IMR-90 (cell line): ENCODE results near the gene PSMA8. TPM values are rescaled to one million over a fixed set of nuclear protein-coding genes. Genes with fewer than 3 reads are reported as not detected.
A peak's percentile ranks its signal among the peaks of the same experiment; 100 is the strongest.

ENCODE experiments used
- ATAC-seq: fragments of 200-7000 bp; cut with Tn5 transposase; 2 replicates; pipeline ENCODE4 v1.9.1; 2020; ENCODE audit warnings: low read depth, mild to moderate bottlenecking, moderate library complexity
- BruUV-seq: library from RNA; stranded (reverse); fragments of 400-500 nt; replicated peaks from 2 replicates; lab custom pipeline; 2021; lab: Mats Ljungman, UMichigan
- CTCF ChIA-PET: fragments of 300-600 bp; formaldehyde crosslinking; extraction: SDS; loops from one replicate; lab custom pipeline; 2021; ENCODE audit warnings: antibody characterized with exemption; lab: Yijun Ruan, JAX
- POLR2A ChIA-PET: fragments of 300-600 bp; sonication (Branson Sonifier 250); formaldehyde crosslinking; loops from one replicate; lab custom pipeline; 2022; ENCODE audit warnings: antibody characterized with exemption; ENCODE audit not compliant: unreplicated experiment; lab: Charles Lee
- DNase-seq: peaks from one replicate; pipeline ENCODE4 v3.0.0; 2013
- H2AFZ ChIP-seq: replicated peaks from 2 replicates; pipeline ENCODE3; 2013; ENCODE audit warnings: low read length, mild to moderate bottlenecking; ENCODE audit not compliant: poor library complexity
- H2AK5ac ChIP-seq: 2 replicates; pipeline ENCODE4 v1.6.1; 2013; ENCODE audit warnings: low read depth, low read length, inconsistent platforms
- H2AK9ac ChIP-seq: replicated peaks from 2 replicates; pipeline ENCODE3; 2013; ENCODE audit warnings: mild to moderate bottlenecking, low read depth, low read length, moderate library complexity; ENCODE audit not compliant: poor library complexity
- H2BK120ac ChIP-seq: 2 replicates; pipeline ENCODE4 v1.6.1; 2013; ENCODE audit warnings: low read depth, low read length, inconsistent platforms
- H2BK15ac ChIP-seq: 3 replicates; pipeline ENCODE4 v1.6.1; 2013; ENCODE audit warnings: low read depth, low read length, inconsistent platforms
- H2BK20ac ChIP-seq: 2 replicates; pipeline ENCODE4 v1.6.1; 2013; ENCODE audit warnings: low read depth, mild to moderate bottlenecking, inconsistent platforms, low read length, moderate library complexity
- H2BK5ac ChIP-seq: 2 replicates; pipeline ENCODE4 v1.6.1; 2013; ENCODE audit warnings: mild to moderate bottlenecking, low read depth, low read length, inconsistent platforms; ENCODE audit not compliant: poor library complexity, severe bottlenecking
- H3K14ac ChIP-seq: replicated peaks from 2 replicates; pipeline ENCODE4 v1.6.1; 2013; ENCODE audit warnings: low read depth, low read length, inconsistent platforms
- H3K18ac ChIP-seq: 2 replicates; pipeline ENCODE4 v1.6.1; 2013; ENCODE audit warnings: low read depth, low read length, control low read depth
- H3K23ac ChIP-seq: 2 replicates; pipeline ENCODE4 v1.6.1; 2013; ENCODE audit warnings: low read depth, low read length, inconsistent platforms
- H3K27ac ChIP-seq: 2 replicates; pipeline ENCODE4 v1.5.1; 2013; ENCODE audit warnings: mild to moderate bottlenecking, control low read depth, low read length; ENCODE audit not compliant: insufficient read depth
- H3K27me3 ChIP-seq: 2 replicates; pipeline ENCODE4 v1.6.1; 2013; ENCODE audit warnings: low read length; ENCODE audit not compliant: control insufficient read depth, insufficient read depth
- H3K36me3 ChIP-seq: 2 replicates; pipeline ENCODE4 v1.6.1; 2013; ENCODE audit warnings: low read length, mixed read lengths; ENCODE audit not compliant: control insufficient read depth, insufficient read depth
- H3K4ac ChIP-seq: 2 replicates; pipeline ENCODE4 v1.6.1; 2013; ENCODE audit warnings: low read depth, low read length, inconsistent platforms
- H3K4me1 ChIP-seq: 2 replicates; pipeline ENCODE4 v1.6.1; 2013; ENCODE audit warnings: low read length, mixed read lengths; ENCODE audit not compliant: control insufficient read depth, insufficient read depth
- H3K4me2 ChIP-seq: 2 replicates; pipeline ENCODE4 v1.6.1; 2013; ENCODE audit warnings: low read depth, mild to moderate bottlenecking, control low read depth, low read length, moderate library complexity
- H3K4me3 ChIP-seq: 2 replicates; pipeline ENCODE4 v1.5.1; 2013; ENCODE audit warnings: low read depth, mild to moderate bottlenecking, control low read depth, low read length, moderate library complexity; ENCODE audit not compliant: insufficient read depth
- H3K56ac ChIP-seq: 2 replicates; pipeline ENCODE4 v1.6.1; 2013; ENCODE audit warnings: low read length, inconsistent platforms; ENCODE audit not compliant: insufficient read depth; ENCODE audit errors: extremely low read depth
- H3K79me1 ChIP-seq, 2 experiments: 2 replicates each; pipeline ENCODE4 v1.6.1; 2013; ENCODE audit warnings: low read length in 2 of 2, inconsistent platforms in 1 of 2, low read depth in 1 of 2
- H3K9ac ChIP-seq: 2 replicates; pipeline ENCODE4 v1.6.1; 2013; ENCODE audit warnings: low read depth, low read length, control low read depth
- H3K9me1 ChIP-seq: 2 replicates; pipeline ENCODE4 v1.6.1; 2013; ENCODE audit warnings: low read length, inconsistent platforms; ENCODE audit not compliant: insufficient read depth
- H3K9me3 ChIP-seq: 2 replicates; pipeline ENCODE4 v1.6.1; 2013; ENCODE audit warnings: low read length; ENCODE audit not compliant: control insufficient read depth, insufficient read depth
- H4K20me1 ChIP-seq: 2 replicates; pipeline ENCODE4 v1.6.1; 2013; ENCODE audit warnings: low read length, inconsistent platforms; ENCODE audit not compliant: insufficient read depth
- H4K5ac ChIP-seq: 2 replicates; pipeline ENCODE4 v1.6.1; 2013; ENCODE audit warnings: mild to moderate bottlenecking, low read depth, low read length, control low read depth
- H4K8ac ChIP-seq, 2 experiments: 2 replicates each; pipeline ENCODE4 v1.6.1; 2013; ENCODE audit warnings: low read depth in 2 of 2, low read length in 2 of 2, control low read depth in 1 of 2, inconsistent platforms in 1 of 2
- H4K91ac ChIP-seq: 2 replicates; pipeline ENCODE4 v1.6.1; 2013; ENCODE audit warnings: low read depth, low read length, inconsistent platforms; ENCODE audit not compliant: insufficient read depth
- BHLHE40 ChIP-seq: fragments of 150-350 bp; IDR thresholded peaks from 2 replicates; pipeline ENCODE4 v1.6.1; 2016; ENCODE audit warnings: mild to moderate bottlenecking, low read depth, low read length
- CEBPB ChIP-seq: IDR thresholded peaks from 2 replicates; pipeline ENCODE4 v1.6.1; 2012; ENCODE audit warnings: low read depth, low read length, improper control_type of control experiment
- CHD1 ChIP-seq: IDR thresholded peaks from 2 replicates; pipeline ENCODE4 v1.6.1; 2012; ENCODE audit warnings: low read depth, low read length, improper control_type of control experiment
- CTCF ChIP-seq: conservative IDR thresholded peaks from 2 replicates; pipeline ENCODE4 v1.5.1; 2012; ENCODE audit warnings: mild to moderate bottlenecking, low read depth, low read length, improper control_type of control experiment
- FOS ChIP-seq: fragments of 150-350 bp; IDR thresholded peaks from 2 replicates; pipeline ENCODE4 v1.6.1; 2016; ENCODE audit warnings: low read depth, low read length
- MAFK ChIP-seq: IDR thresholded peaks from 2 replicates; pipeline ENCODE4 v1.6.1; 2012; ENCODE audit warnings: low read depth, low read length, improper control_type of control experiment
- MAZ ChIP-seq: IDR thresholded peaks from 2 replicates; pipeline ENCODE4 v1.6.1; 2012; ENCODE audit warnings: low read depth, mild to moderate bottlenecking, low read length, improper control_type of control experiment, moderate library complexity, borderline replicate concordance
- MXI1 ChIP-seq: IDR thresholded peaks from 2 replicates; pipeline ENCODE4 v1.6.1; 2012; ENCODE audit warnings: low read depth, mild to moderate bottlenecking, low read length, moderate library complexity, borderline replicate concordance
- POLR2A ChIP-seq: IDR thresholded peaks from 2 replicates; pipeline ENCODE4 v1.6.1; 2012; ENCODE audit warnings: mild to moderate bottlenecking, low read depth, low read length
- RAD21 ChIP-seq: IDR thresholded peaks from 2 replicates; pipeline ENCODE4 v1.6.1; 2012; ENCODE audit warnings: low read length, improper control_type of control experiment
- RCOR1 ChIP-seq: IDR thresholded peaks from 2 replicates; pipeline ENCODE4 v1.6.1; 2012; ENCODE audit warnings: mild to moderate bottlenecking, low read length, improper control_type of control experiment; ENCODE audit not compliant: insufficient replicate concordance
- RFX5 ChIP-seq: IDR thresholded peaks from 2 replicates; pipeline ENCODE4 v1.8.0; 2012; ENCODE audit warnings: low read depth, mild to moderate bottlenecking, low read length, moderate library complexity
- SMC3 ChIP-seq: fragments of 150-350 bp; IDR thresholded peaks from 2 replicates; pipeline ENCODE4 v1.6.1; 2016; ENCODE audit warnings: low read depth, mild to moderate bottlenecking, antibody characterized with exemption, low read length, moderate library complexity
- WGBS, 2 experiments: methylation state at CpG; one replicate each; pipeline versions ENCODE4 v1.1.5 to v1.1.7; 2013; ENCODE audit warnings: missing lambda C conversion rate in 2 of 2; ENCODE audit not compliant: insufficient read length in 1 of 2; ENCODE audit errors: extremely low coverage in 2 of 2; 5-methylcytosine and 5-hydroxymethylcytosine counted together
- dilution Hi-C: fragments of 300-500 bp; cut with HindIII; formaldehyde crosslinking; loops from one replicate; pipeline ENCODE4 v1.14.3; 2018; ENCODE audit warnings: low sequenced_read_pairs; ENCODE audit not compliant: unreplicated experiment
- in situ Hi-C: fragments of 300-500 bp; cut with MboI; formaldehyde crosslinking; loops from 3 replicates; pipeline ENCODE4 v1.14.3; 2019; ENCODE audit warnings: low sequenced_read_pairs, inconsistent platforms, mixed read lengths
- intact Hi-C: fragments of 100-400 bp; cut with micrococcal nuclease; formaldehyde crosslinking; loops from 2 replicates; pipeline ENCODE4 v1.10.0; 2022
- polyA plus RNA-seq, 3 experiments: library from polyadenylated mRNA; depleted of rRNA; stranded (reverse); fragments of >200 nt; gene quantifications; 2 replicates each; pipeline ENCODE4 v1.2.3, GENCODE V29; 2012; ENCODE audit warnings: low replicate concordance in 1 of 3
- total RNA-seq: library from RNA; depleted of rRNA; stranded (reverse); fragments of >200 nt; gene quantifications from 2 replicates; pipeline ENCODE4 v1.2.3, GENCODE V29; 2012
- TF ChIP-seq, protein P1 (sequence below): fragments of 150-350 bp; IDR thresholded peaks from 2 replicates; pipeline ENCODE4 v1.6.1; 2017; ENCODE audit warnings: mild to moderate bottlenecking, antibody characterized with exemption, low read length, low read depth

The PSMA8 gene
- total and polyA plus RNA-seq, 2 of the 4 experiments (the other 2 are of a cell fraction) = not detected

- no peak overlapping the region for H3K4me2 ChIP-seq
- no peak overlapping the region for H4K5ac ChIP-seq
- no peak overlapping the region for H2BK20ac ChIP-seq
- no peak overlapping the region for H3K4me3 ChIP-seq
- ChIA-PET CTCF (no interaction called here), POLR2A (no interaction called here)
- no CpG with 5 or more reads among the region's 1 CpG for whole genome bisulfite sequencing, 2 experiments
- H4K8ac ChIP-seq = no peak overlapping the region
- no peak overlapping the region for H2BK15ac ChIP-seq
- H3K14ac ChIP-seq = no peak overlapping the region
- no peak overlapping the region for H2AK5ac ChIP-seq
- H4K20me1 ChIP-seq = no peaks in the 10 kb centered on the region
- no peaks in the 10 kb centered on the region for H3K79me1 ChIP-seq
- no peak overlapping the region for H3K27ac ChIP-seq
- H2BK120ac ChIP-seq = no peak overlapping the region
- no peak overlapping the region for H2AFZ ChIP-seq
- H3K27me3 ChIP-seq = no peaks in the 10 kb centered on the region
- no peak overlapping the region for H3K56ac ChIP-seq
- no peak for TF ChIP-seq CEBPB
- no peak for TF ChIP-seq RFX5
- TF ChIP-seq, protein P1, sequence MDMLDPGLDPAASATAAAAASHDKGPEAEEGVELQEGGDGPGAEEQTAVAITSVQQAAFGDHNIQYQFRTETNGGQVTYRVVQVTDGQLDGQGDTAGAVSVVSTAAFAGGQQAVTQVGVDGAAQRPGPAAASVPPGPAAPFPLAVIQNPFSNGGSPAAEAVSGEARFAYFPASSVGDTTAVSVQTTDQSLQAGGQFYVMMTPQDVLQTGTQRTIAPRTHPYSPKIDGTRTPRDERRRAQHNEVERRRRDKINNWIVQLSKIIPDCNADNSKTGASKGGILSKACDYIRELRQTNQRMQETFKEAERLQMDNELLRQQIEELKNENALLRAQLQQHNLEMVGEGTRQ = no peak
- TF ChIP-seq CTCF = no peak
- no peak for TF ChIP-seq MAFK
- TF ChIP-seq RCOR1 = no peak
- TF ChIP-seq BHLHE40 = no peak
- no peak for TF ChIP-seq POLR2A
- TF ChIP-seq CHD1 = no peak
- TF ChIP-seq MXI1 = no peak
- TF ChIP-seq MAZ = no peak
- no peak for TF ChIP-seq RAD21
- no peak for TF ChIP-seq FOS
- TF ChIP-seq SMC3 = no peak
- H2AK9ac ChIP-seq = no peak overlapping the region
- intact Hi-C loops (loop anchor here (10.0 kb wide), 1 partner anchor 197 kb away; no protein-coding TSS in a partner anchor), in situ Hi-C loops (no loop called here), dilution Hi-C loops (no loop called here)
- no peak overlapping the region for H3K4ac ChIP-seq
- H3K4me1 ChIP-seq = no peaks in the 10 kb centered on the region
- DNase-seq = peak; percentile 1
- no peak overlapping the region for H3K23ac ChIP-seq
- no TSS peak for BruUV-seq
- no peaks in the 10 kb centered on the region for H3K9me1 ChIP-seq
- ATAC-seq = no peak
- H3K18ac ChIP-seq = no peak overlapping the region
- no peaks in the 10 kb centered on the region for H3K36me3 ChIP-seq
- no peak overlapping the region for H4K91ac ChIP-seq
- no peak overlapping the region for H3K9ac ChIP-seq
- no peak overlapping the region for H2BK5ac ChIP-seq
- no peaks in the 10 kb centered on the region for H3K9me3 ChIP-seq
Measured at GRCh38 chr18:26121476-26121875, 12.2 kb upstream of the PSMA8 start.
